ENCODE data around the gene LCNL1. TPM values are rescaled to one million over a fixed set of nuclear protein-coding genes. Genes with fewer than 3 reads are reported as not detected.

Gene LCNL1
- total and polyA plus RNA-seq, 2 of the 13 experiments (the other 11 are each of a cell fraction or from before 2014, with no cell fraction given): not detected

- no peak for TF ChIP-seq ZNF605 (CRISPR knock-in tag; IDR thresholded peaks at IDR 0.05)
- no peak for TF ChIP-seq ATRX (CRISPR knock-in tag; IDR thresholded peaks at IDR 0.05; ENCODE audit: borderline replicate concordance)
- no peak for TF ChIP-seq ZNF468 (CRISPR knock-in tag; IDR thresholded peaks at IDR 0.05)
Measured at GRCh38 chr9:137014166-137014565, 31.4 kb downstream of the LCNL1 start (continued).

DNA sequence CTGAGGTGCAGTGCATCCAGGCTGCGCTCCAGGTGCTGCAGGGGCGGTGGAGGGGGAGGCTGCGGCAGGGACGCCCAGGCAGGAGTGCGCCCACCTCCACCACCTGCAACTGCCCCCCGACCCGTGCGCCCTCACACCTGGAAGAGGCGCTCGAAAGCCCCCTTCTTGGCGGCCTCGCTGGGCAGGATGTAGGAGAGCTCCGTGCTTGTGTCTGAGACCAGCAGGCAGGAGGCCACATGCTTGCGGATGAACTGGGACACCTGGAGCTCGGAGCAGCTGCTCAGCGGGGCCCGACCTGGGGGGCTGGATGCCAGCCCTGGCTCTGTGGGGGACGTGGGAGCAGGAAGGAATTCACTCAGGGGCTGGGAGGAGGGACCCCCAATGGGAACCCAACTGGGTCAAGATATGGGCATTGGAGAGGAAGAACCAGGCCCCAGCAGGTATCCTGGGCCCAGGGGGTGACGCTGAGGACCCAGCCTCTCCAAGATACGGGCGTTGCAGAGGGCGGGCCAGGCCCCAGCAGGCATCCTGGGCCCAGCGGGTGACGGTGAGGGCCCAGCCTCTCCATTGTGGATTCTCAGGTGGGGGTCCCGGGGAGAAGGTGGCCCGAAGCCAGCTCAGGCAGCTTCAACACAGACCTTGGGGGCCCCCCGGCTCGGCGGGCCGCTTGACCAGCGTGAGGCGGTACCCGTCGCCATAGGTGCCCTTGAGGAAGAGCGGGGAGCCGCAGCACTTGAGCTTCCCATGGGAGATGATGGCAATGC, 32.2 kb downstream of the LCNL1 start:
- Histone ChIP-seq H3K27ac (ENCODE audit: extremely low read length, insufficient read depth, low read length) (no peak overlapping the region), H3K4me2 (ENCODE audit: low read depth, low read length) (no peak overlapping the region), H3K27me3 (ENCODE audit: control insufficient read depth in 1 of 2, insufficient read depth in 2 of 2, low read length in 2 of 2) (no peaks in the 10 kb centered on the region), H3K9me3 (ENCODE audit: low read length) (no peaks in the 10 kb centered on the region), H4K20me1 (ENCODE audit: insufficient read depth, low read length) (no peaks in the 10 kb centered on the region), H3K4me1 (ENCODE audit: insufficient read depth, low read length) (no peaks in the 10 kb centered on the region), H2AFZ (ENCODE audit: low read length) (no peak overlapping the region), H3K9ac (ENCODE audit: insufficient read depth, low read depth, low read length) (no peak overlapping the region), H3K79me2 (ENCODE audit: insufficient read depth, low read length) (no peaks in the 10 kb centered on the region), H3K36me3 (replicated peaks in 1 of 2; ENCODE audit: control insufficient read depth in 1 of 2, insufficient read depth in 2 of 2, low read length in 2 of 2) (peaks cover 1 to 2% of the 10 kb centered on the region in 2 experiments; a peak in 1 of 5 replicates), H3K4me3 (replicated peaks in 1 of 3; ENCODE audit: insufficient read depth in 1 of 3, low read depth in 2 of 3, low read length in 3 of 3) (no peak overlapping the region)
- intact Hi-C loops (cut with micrococcal nuclease; ENCODE audit: unreplicated experiment): no loop called here
- in situ Hi-C loops (cut with HindIII; ENCODE audit: extremely low pct_ligation_motif_present, low pct_unique_long_range_greater_than_20kb): no loop called here
- ATAC-seq (no peak), DNase-seq (ENCODE audit: low spot score) (no peak), FAIRE-seq (no peak)
- TF ChIP-seq ZNF224 (CRISPR knock-in tag; IDR thresholded peaks at IDR 0.05) (no peak), ZNF577 (CRISPR knock-in tag; IDR thresholded peaks at IDR 0.05; ENCODE audit: borderline replicate concordance, low read depth) (no peak), HDAC6 (IDR thresholded peaks at IDR 0.05; ENCODE audit: low read depth, low read length) (no peak), NKX3-1 (CRISPR knock-in tag; IDR thresholded peaks at IDR 0.05) (no peak), ZNF703 (CRISPR knock-in tag; IDR thresholded peaks at IDR 0.05; ENCODE audit: borderline replicate concordance) (no peak), TCF12 (IDR thresholded peaks at IDR 0.05) (no peak), TCF12 (CRISPR knock-in tag; IDR thresholded peaks at IDR 0.05) (no peak), ZNF747 (CRISPR knock-in tag; IDR thresholded peaks at IDR 0.05; ENCODE audit: borderline replicate concordance) (no peak), HMGXB3 (CRISPR knock-in tag; IDR thresholded peaks at IDR 0.05; ENCODE audit: borderline replicate concordance) (no peak)
- TF ChIP-seq, protein P1, sequence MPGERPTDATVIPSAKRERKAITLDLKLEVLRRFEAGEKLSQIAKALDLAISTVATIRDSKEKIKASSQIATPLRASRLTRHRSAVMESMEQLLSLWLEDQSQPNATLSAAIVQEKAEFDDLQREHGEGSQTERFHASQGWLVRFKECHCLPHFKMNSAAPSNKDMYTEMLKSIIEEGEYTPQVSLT (CRISPR knock-in tag; IDR thresholded peaks at IDR 0.05; ENCODE audit: borderline replicate concordance, low read depth): no peak
- TF ChIP-seq, protein P2, sequence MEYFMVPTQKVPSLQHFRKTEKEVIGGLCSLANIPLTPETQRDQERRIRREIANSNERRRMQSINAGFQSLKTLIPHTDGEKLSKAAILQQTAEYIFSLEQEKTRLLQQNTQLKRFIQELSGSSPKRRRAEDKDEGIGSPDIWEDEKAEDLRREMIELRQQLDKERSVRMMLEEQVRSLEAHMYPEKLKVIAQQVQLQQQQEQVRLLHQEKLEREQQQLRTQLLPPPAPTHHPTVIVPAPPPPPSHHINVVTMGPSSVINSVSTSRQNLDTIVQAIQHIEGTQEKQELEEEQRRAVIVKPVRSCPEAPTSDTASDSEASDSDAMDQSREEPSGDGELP (IDR thresholded peaks at IDR 0.05; ENCODE audit: borderline replicate concordance, low read depth): no peak
- ChIA-PET CTCF (ENCODE audit: low intra/inter-chr PET ratio, low total read pairs) (no interaction called here), POLR2A (no interaction called here)
- WGBS (ENCODE audit: low lambda C conversion rate): 91% methylated on average over 4 of the region's 36 CpGs
- no TSS peak for BruUV-seq (replicated peaks)
